HG03095 (cell line): ENCODE data around the gene TMEM109.

Source experiments
- ATAC-seq: cut with Tn5 transposase; IDR thresholded peaks from one replicate; pipeline ENCODE4 v1.9.1; 2021; ENCODE audit warnings: moderate library complexity; ENCODE audit not compliant: unreplicated experiment

The TMEM109 gene

DNA sequence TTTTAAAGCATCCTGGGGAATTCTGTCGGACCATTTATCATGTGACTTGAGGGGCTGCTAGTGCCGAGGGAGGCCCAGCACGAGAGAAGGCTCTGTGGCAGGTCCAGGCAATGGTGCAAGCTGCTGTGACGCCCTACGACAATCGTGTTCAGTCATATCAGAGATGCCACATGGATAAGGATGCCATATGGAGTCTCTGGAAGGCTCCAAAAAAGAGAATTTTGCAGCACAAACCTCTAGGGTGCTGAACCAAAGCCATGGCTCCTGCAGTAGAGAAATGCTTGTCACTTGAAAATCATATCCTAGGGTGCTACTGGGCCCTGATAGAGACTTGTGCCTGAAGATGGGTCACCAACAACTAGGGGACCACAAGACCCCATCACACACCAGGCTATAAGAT, 50.8 kb downstream of the TMEM109 start:
- ATAC-seq: no peak

DNA sequence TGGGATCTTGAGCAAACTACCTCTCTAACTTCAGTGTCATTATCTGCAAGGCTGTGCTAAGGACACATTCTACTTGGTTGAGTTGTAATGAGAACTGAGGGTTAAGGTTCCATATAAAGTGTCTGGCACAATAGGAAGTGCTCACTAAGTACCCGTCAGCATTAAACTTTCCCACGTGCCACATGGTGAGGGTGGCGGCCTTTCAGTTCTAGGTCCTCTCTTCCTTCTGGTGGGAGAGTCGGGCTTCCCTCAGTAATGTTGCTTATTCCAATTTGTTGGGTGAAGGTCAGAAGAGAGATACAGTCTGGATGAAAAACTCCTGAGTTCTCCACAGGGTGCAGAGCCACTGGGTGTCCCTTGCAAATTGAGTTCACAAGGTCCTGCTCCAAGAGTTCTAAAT, 52.9 kb downstream of the TMEM109 start:
- no peak for ATAC-seq

DNA sequence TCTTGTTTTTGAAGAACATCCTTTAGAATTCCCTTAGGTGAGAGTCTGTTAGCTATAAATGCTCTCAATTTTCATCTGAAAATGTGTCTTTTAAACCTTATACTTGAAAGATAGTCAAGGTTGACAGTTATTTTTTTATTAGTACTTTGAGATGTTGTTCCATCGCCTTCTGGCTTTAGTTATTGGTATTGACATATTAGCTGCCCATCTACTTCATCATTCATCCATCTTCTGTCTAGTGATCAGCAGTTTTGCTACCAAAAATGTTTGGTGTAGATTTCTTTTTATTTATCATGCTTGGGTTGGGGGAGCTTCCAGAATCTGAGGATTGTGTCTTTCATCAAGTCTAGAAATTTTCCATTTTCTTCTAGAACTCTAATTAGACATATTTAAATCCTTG, 54.3 kb downstream of the TMEM109 start:
- ATAC-seq: no peak

DNA sequence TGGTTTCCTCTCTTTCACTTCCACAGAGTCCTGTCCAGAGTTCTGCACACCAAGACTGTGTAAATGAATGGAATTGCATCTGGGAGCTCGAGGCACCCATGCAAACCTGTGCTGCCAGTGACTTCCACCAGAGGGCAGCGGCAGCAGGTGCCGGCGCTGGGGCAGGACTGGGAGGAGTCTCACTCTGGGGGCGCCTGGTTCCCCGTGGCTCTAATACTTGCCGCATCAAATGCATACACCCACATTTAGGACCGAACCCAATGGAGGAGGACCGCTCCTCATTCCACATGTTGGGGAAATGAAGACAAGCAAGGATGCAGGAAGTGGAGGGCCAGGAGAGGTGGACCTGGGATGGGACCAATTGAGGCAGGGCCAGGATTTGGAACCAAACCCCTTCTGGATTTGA, 56.4 kb downstream of the TMEM109 start:
- no peak for ATAC-seq

DNA sequence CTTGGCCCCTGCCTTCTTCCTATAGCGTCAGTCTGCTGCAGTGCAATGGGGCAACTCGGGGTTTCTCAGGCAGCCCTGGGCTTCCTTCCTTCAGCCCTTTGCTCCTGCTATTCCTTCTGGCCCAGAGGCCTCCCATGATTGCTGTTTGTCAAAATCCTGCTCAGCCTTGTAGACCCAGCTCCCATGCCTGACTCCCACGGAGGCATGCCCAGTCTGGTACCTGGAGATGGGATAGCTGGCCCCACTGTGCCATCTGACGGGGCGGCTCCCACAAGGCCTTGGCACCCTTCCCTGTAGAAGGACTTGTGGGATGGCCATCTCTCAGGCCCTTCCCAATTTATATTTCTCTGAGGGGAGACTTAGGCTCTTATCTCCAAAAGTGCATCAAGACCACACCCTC, 56.9 kb downstream of the TMEM109 start:
- ATAC-seq: no peak

DNA sequence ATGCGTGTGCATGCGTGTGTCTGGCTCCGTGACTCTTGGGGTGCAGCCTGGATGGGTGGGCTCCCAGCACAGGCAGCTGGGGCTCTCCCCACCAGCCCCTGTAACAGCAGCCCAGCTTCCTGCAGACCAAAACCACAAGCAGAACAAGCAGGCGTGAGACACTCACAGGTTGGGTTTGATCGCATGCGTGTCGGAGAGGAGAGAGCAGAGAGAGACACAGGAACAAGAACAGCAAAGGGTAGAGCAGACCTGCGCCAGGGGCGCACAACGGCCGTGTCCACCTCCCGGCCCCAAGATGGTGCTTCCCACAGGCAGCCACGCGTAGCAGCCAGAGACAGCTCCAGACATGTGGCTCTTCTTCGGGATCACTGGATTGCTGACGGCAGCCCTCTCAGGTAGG, 57.6 kb downstream of the TMEM109 start, which contains the start of gene CD6:
CD6 (plus strand) TSS at position 161 of the 400 bp plus-strand sequence; CDS start at position 347, 186 bp downstream.
- no peak for ATAC-seq

DNA sequence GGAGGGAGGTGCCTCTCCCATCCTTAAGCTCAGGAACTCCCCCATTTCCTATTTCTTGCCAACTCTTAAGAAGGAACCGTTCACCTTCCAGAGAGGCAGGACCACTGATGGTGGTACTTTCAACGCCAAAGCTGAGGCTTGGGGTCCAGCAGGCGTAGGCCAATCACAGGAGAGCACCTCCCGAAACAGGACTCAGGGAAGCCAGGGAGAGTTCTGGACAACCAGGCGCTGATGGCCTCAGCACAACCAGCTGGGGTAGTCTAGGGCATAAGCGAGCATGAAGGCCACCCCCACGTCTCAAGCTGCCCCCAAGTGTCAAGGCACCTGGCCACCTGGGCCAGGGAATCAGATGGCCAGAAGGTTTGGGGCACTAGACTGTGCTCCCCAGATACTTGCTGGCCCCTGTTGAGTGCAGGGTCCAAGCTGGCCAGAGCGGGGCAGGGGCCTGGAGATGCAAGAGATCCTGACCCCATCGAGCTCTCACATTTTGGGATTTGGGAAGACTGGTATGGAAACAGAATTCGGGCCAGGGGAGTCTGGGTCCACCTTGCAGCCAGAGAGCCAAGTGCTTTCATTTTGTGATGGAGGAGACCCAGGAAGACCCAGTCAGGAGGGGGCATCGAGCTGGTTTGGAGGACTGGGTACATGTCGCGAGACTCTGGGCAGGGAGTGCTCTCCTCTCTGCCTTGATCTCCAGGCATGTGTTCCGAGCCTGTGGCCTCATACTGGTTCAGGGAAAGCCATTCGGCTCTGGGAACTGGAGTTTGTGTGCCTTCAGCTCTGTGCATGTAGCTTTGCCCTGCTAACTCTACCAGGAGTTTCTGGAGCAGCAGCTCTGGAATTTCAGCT, 58.4 kb downstream of the TMEM109 start:
- ATAC-seq: no peak
